ENCODE results near the gene SLC22A16. TPM values are rescaled to one million over a fixed set of nuclear protein-coding genes. Genes with fewer than 3 reads are reported as not detected.

Gene SLC22A16
- total and polyA plus RNA-seq, 4 donors: 0.08 to 22.5 TPM; not detected in 2

DNA sequence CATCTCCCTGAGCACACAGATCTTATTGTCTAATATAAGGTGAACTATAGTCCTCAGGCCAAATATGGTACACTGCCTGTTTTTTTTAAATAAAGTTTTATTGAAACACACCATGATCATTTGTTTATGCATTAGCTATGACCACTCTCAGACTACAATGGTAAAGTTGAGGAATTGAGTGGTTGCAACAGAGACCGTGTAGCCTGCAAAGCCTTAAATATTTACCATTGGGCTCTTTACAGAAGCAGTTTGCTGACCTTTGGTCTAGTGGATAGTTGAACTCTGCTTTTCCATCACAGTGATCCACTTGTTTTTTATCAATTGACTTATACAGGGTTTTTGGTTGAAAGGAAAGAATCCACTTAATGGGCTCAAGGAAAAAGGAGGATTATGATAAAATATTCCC lies 91.0 kb downstream of the SLC22A16 start:
- no peaks in the 10 kb centered on the region for H3K27me3 ChIP-seq (ENCODE audit: control insufficient read depth in 4 of 4, insufficient read depth in 4 of 4, low read length in 3 of 4)
- no peak overlapping the region for H3K27ac ChIP-seq (ENCODE audit: low read depth in 1 of 2, low read length in 2 of 2)
- H3K4me1 ChIP-seq (ENCODE audit: control insufficient read depth in 4 of 4, insufficient read depth in 4 of 4, low read length in 3 of 4): peaks cover 0 to 2% (median 0%) of the 10 kb centered on the region in 4 donors
- no peak overlapping the region for H3K9ac ChIP-seq (ENCODE audit: low read depth in 1 of 2, low read length in 2 of 2)
- no peak for DNase-seq (ENCODE audit: low spot score)
- H3K36me3 ChIP-seq (ENCODE audit: control insufficient read depth in 4 of 4, insufficient read depth in 3 of 4, low read depth in 1 of 4, low read length in 3 of 4): no peaks in the 10 kb centered on the region
- H3K9me3 ChIP-seq (ENCODE audit: control insufficient read depth in 4 of 4, low read length in 3 of 4): no peaks in the 10 kb centered on the region
- TF ChIP-seq EGR1 (IDR thresholded peaks at IDR 0.05; ENCODE audit: low read depth in 2 of 2) (no peak), GABPA (IDR thresholded peaks at IDR 0.05 in 1 of 2, conservative IDR thresholded peaks at IDR 0.05 in 1 of 2) (no peak), HNF4G (IDR thresholded peaks at IDR 0.05) (no peak), JUND (IDR thresholded peaks at IDR 0.05) (no peak), HNF4A (conservative IDR thresholded peaks at IDR 0.05) (peak; percentile 49 to 54), RAD21 (IDR thresholded peaks at IDR 0.05) (peak in 1 of 2 donors; percentile 9), TAF1 (conservative IDR thresholded peaks at IDR 0.05) (no peak), NR2F2 (IDR thresholded peaks at IDR 0.05) (no peak), RXRA (IDR thresholded peaks at IDR 0.05) (peak; percentile 64 to 66), MAX (IDR thresholded peaks at IDR 0.05) (no peak), FOXA1 (IDR thresholded peaks at IDR 0.05) (no peak), REST (IDR thresholded peaks at IDR 0.05) (no peak), YY1 (IDR thresholded peaks at IDR 0.05) (no peak), CTCF (IDR thresholded peaks at IDR 0.05; ENCODE audit: low read depth, low read length, missing input control) (no peak), SP1 (IDR thresholded peaks at IDR 0.05) (peak; percentile 61)
- TF ChIP-seq, protein P1, sequence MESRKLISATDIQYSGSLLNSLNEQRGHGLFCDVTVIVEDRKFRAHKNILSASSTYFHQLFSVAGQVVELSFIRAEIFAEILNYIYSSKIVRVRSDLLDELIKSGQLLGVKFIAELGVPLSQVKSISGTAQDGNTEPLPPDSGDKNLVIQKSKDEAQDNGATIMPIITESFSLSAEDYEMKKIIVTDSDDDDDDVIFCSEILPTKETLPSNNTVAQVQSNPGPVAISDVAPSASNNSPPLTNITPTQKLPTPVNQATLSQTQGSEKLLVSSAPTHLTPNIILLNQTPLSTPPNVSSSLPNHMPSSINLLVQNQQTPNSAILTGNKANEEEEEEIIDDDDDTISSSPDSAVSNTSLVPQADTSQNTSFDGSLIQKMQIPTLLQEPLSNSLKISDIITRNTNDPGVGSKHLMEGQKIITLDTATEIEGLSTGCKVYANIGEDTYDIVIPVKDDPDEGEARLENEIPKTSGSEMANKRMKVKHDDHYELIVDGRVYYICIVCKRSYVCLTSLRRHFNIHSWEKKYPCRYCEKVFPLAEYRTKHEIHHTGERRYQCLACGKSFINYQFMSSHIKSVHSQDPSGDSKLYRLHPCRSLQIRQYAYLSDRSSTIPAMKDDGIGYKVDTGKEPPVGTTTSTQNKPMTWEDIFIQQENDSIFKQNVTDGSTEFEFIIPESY (IDR thresholded peaks at IDR 0.05): no peak
- 37% methylated on average over 1 of the region's 1 CpG for WGBS
- H3K4me3 ChIP-seq (ENCODE audit: low read depth in 1 of 3, low read length in 3 of 3): no peak overlapping the region

DNA sequence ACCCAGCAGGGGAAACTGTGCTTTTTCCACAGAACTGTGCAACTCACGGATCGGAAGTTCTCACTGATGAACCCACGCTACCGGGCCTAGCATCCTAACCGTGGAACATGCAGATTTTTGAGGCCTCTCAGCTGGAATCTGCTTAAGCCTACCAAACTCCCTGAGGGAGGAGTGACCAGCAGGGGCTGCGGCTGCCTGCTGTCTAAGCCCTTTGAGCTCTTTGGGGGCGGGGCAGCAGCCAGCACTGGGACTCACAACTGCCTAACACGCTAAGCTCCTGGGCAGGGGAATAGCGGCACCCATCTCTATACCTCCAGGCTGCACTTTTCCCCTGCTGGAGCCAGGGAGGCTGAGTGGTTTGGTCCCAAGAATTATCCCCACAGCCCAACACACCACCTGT lies 97.9 kb downstream of the SLC22A16 start:
- WGBS: 82% methylated on average over 9 of the region's 9 CpGs
- no peak for TF ChIP-seq TAF1 (conservative IDR thresholded peaks at IDR 0.05)
- TF ChIP-seq SP1 (IDR thresholded peaks at IDR 0.05): no peak
- TF ChIP-seq JUND (IDR thresholded peaks at IDR 0.05): no peak
- TF ChIP-seq, protein P2, sequence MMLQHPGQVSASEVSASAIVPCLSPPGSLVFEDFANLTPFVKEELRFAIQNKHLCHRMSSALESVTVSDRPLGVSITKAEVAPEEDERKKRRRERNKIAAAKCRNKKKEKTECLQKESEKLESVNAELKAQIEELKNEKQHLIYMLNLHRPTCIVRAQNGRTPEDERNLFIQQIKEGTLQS (IDR thresholded peaks at IDR 0.05): no peak
- no peak for TF ChIP-seq YY1 (IDR thresholded peaks at IDR 0.05)
- TF ChIP-seq FOXA1 (IDR thresholded peaks at IDR 0.05): no peak
- TF ChIP-seq RAD21 (IDR thresholded peaks at IDR 0.05): no peak
- TF ChIP-seq EGR1 (IDR thresholded peaks at IDR 0.05; ENCODE audit: low read depth in 2 of 2): no peak
- TF ChIP-seq NR2F2 (IDR thresholded peaks at IDR 0.05): no peak
- no peak for TF ChIP-seq HNF4A (conservative IDR thresholded peaks at IDR 0.05)
- no peak for TF ChIP-seq RXRA (IDR thresholded peaks at IDR 0.05)
- no peak for TF ChIP-seq REST (IDR thresholded peaks at IDR 0.05)
- TF ChIP-seq GABPA (IDR thresholded peaks at IDR 0.05 in 1 of 2, conservative IDR thresholded peaks at IDR 0.05 in 1 of 2): no peak
- TF ChIP-seq MAX (IDR thresholded peaks at IDR 0.05): no peak
- TF ChIP-seq, protein P1 (IDR thresholded peaks at IDR 0.05): no peak

More for the DNA sequence above, 97.9 kb downstream of the SLC22A16 start:
- H3K27ac ChIP-seq (ENCODE audit: low read depth in 1 of 2, low read length in 2 of 2): no peak overlapping the region
- no peaks in the 10 kb centered on the region for H3K4me1 ChIP-seq (ENCODE audit: control insufficient read depth in 4 of 4, insufficient read depth in 4 of 4, low read length in 3 of 4)
- H3K36me3 ChIP-seq (ENCODE audit: control insufficient read depth in 4 of 4, insufficient read depth in 3 of 4, low read depth in 1 of 4, low read length in 3 of 4): no peaks in the 10 kb centered on the region
- no peaks in the 10 kb centered on the region for H3K27me3 ChIP-seq (ENCODE audit: control insufficient read depth in 4 of 4, insufficient read depth in 4 of 4, low read length in 3 of 4)
- H3K9me3 ChIP-seq (ENCODE audit: control insufficient read depth in 4 of 4, low read length in 3 of 4): no peaks in the 10 kb centered on the region
- no peak for DNase-seq (ENCODE audit: low spot score)
- H3K4me3 ChIP-seq (ENCODE audit: low read depth in 1 of 3, low read length in 3 of 3): no peak overlapping the region
- H3K9ac ChIP-seq (ENCODE audit: low read depth in 1 of 2, low read length in 2 of 2): no peak overlapping the region
